Mucosa of gallbladder (tissue), 1 donor: ENCODE results near the gene WIF1. TPM values are rescaled to one million over a fixed set of nuclear protein-coding genes. Genes with fewer than 3 reads are reported as not detected.

ENCODE experiments used
- DNase-seq: peaks from one replicate; pipeline ENCODE4 v3.0.0-alpha.2; 2020; ENCODE audit warnings: low spot score
- total RNA-seq: library from RNA; stranded (reverse); gene quantifications from one replicate; pipeline ENCODE4 v1.2.1, GENCODE V29; 2021
- donor health status: DM: no; HTN: no; CAD: no.

Gene WIF1
- total RNA-seq, 1 donor from 2014 or later: 0.81 TPM

GRCh38 chr12:65121956-65122469 is 908 bp upstream of the WIF1 start:
- no peak for DNase-seq

GRCh38 chr12:65119063-65119462 is 2.0 kb downstream of the WIF1 start:
- no peak for DNase-seq

- DNase-seq: no peak
Observed at GRCh38 chr12:65113621-65114035, 7.5 kb downstream of the WIF1 start.

DNA sequence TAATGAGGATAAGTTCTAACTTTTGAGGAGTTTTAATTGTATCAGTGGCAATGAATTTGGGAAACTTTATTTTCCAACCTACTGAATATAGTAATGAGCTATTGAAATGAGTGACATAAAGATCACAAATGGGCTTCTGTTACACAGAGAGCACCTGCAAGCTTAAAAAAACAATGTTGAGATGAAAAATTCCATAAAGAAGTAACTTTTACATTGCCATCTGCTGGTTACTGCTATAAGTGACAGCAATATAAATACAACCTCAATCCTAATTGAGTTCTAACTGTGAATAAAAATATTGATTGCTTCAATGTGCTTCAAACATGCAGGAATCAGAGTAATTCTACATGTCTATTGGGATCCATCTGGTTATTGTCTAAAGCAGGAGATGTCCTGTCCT is 14.2 kb downstream of the WIF1 start:
- DNase-seq: no peak

GRCh38 chr12:65100140-65100539 is 21.0 kb downstream of the WIF1 start:
- no peak for DNase-seq

GRCh38 chr12:65099182-65099581 is 21.9 kb downstream of the WIF1 start:
- no peak for DNase-seq

GRCh38 chr12:65098364-65098763 is 22.7 kb downstream of the WIF1 start:
- no peak for DNase-seq

DNA sequence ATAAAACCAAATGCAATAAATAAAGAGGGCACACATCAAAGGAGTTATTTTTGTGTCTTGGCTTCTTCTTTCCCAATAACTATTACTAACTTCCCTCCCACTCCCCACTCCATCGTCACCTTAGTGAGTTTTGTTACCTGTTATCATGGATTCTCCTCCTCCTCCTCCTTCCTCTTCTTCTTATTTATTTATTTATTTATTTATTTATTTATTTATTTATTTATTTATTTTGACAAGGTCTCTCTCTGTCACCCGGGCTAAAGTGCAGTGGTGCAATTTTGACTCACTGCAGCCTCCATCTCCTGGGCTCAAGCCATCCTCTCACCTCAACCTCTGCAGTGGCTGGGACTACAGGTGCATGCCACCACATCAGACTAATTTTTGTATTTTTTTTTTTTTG is 26.4 kb downstream of the WIF1 start:
- DNase-seq: no peak

GRCh38 chr12:65093606-65094005 is 27.5 kb downstream of the WIF1 start:
- no peak for DNase-seq

GRCh38 chr12:65090461-65090860 is 30.6 kb downstream of the WIF1 start:
- DNase-seq: no peak

GRCh38 chr12:65086236-65086635 is 34.9 kb downstream of the WIF1 start:
- no peak for DNase-seq

GRCh38 chr12:65084579-65084978 is 36.5 kb downstream of the WIF1 start:
- no peak for DNase-seq

DNA sequence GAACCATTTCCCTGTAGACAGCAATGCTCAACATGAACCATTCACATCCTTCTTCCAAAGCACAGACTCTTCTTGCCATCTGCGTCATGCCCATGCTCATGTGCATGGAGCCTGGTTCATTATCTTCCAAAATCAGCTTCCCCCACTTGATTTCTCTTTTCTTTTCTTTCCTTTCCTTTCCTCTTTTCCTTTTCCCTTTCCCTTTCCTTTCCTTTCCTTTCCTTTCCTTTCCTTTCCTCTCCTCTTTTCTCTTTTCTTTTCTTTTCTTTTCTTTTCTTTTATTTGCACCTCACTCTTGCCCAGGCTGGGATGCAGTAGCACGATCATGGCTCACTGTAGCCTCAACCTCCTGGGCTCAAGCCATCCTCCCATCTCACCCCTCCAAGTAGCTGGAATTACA is 37.5 kb downstream of the WIF1 start:
- DNase-seq: no peak

DNA sequence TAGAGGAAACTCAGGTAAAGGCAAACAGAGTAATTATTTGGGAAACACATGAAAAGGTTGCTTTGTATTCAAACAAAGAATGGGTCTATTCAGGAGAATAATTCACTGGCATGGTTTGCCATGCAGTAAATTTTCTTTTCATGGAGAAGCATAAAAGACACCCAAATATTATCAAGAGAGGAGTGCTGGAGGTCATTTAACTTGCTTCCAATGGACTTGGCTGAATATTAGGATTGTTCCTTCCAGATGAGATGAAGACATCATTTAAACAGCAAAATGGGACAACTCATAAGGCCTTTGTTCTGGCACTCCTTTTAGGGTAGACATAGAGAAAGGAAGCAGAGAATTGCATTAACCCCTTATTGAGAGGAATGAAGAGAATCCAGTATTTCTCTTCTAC is 38.7 kb downstream of the WIF1 start:
- no peak for DNase-seq

DNA sequence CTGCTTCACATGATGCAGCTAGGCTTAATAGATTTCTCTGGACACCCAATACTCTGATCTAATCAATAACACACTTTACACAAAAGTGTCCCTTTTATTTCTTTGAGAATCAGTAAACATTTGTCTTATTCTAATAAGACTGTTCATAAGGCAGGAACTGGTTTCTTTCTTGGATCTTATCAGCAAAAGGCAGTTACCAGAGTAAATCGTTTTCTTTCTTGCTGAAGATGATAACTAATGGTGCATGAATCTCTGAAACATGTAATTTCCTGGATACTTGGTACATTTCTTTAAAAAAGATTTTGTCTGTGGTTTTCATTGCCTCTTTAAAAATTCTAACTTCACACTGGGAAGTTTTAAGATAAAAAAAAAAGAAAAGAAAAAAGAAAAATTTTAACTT is 39.6 kb downstream of the WIF1 start:
- no peak for DNase-seq

- no peak for DNase-seq
Observed at GRCh38 chr12:65074932-65075331, 46.2 kb downstream of the WIF1 start.

DNA sequence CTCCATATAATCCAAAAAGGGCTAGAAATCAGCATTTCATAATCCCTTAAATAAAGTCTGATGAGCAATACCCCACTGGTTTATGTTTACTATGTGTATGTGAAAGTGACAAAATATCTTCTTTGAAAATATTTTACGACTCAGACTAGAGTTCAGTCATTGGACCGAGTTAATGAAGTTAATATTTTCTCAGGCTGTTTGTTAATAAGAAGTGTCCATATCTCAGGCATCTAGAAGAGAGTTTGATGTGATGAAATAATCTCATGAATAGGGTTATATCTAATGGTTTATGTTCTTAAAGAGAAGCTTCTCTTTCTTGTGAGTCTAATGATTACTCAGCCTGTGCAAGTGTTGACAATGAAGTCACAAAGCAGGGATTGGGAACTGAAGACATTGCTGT is 51.8 kb downstream of the WIF1 start:
- DNase-seq: no peak

DNA sequence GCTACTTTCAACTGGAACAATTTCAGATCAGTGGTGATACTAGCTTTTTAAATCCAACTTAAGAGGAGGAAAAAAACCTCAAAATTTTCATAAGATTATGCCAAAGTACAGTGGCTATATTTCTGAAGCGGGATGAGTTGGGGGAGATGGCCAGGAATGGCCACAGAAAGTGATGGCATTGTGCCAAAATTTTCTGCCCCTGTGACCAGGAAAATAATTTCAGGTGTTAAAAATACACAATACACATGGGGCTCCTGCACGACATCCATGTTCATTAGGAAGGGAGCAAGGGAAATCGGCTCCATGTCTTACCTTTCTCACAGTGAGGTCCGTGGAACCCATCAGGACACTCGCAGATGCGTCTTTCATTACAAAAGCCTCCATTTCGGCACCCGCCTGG is 53.7 kb downstream of the WIF1 start:
- DNase-seq: no peak

DNA sequence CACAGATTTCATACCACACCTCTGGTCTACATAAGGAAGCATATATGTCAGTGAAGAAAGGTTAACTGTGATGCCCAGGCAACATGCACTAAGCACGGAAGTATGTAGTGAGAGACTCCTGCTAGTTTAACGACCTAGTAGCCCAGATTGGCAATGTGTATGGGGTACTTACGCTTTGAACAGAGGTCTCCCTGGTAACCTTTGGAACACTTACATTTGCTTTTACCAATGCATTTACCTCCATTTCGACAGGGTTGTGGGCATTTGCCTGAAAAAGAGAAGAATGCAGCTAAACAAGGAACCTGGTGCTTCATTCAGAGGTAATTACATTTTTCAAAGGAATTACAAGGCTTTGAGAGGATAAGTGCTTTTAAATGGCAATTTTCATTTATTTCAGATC is 65.2 kb downstream of the WIF1 start:
- no peak for DNase-seq

GRCh38 chr12:65051218-65051617 is 69.9 kb downstream of the WIF1 start:
- DNase-seq: no peak

GRCh38 chr12:65045269-65045668 is 75.8 kb downstream of the WIF1 start:
- no peak for DNase-seq

DNA sequence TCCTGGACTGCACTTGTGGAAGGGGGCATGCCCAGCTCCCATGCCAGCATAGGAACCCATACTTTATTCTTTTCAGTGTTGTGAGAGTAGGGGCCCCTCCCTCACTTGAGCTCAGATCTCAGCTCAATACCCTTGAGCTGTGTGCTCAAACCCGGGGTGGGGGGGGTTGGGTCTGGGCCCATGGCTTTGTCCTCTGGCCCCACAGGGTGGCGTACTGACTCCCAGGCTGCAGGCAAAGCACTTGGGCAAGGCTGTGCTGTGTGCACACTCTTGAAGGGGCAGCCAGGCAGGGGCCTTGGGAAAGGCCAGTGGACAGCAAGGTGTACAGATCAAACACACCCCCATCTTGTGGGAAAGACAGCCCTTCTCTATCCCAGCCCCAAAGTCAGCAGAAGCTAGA is 81.8 kb downstream of the WIF1 start:
- DNase-seq: no peak

GRCh38 chr12:65025136-65025535 is 96.0 kb downstream of the WIF1 start:
- no peak for DNase-seq

GRCh38 chr12:65023485-65023884 is 97.6 kb downstream of the WIF1 start:
- DNase-seq: no peak

DNA sequence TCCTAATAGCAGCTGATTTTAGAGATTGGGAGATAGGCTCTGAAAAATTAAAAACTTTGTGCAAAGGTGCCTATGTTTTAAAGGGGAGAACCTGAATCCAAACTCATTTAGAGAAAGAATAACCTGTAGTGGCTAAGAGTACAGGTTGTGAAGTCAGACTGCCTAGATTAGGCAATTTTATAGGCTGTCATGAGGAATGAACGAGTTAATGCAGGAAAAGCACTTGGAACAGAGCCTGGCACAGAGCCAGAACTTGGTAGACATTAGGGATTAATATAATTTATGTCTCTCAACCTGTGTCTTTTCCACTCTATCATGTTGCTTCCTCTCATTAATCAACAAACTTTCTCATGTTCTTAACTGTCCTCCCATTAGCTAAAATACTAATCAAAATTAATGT is 98.1 kb downstream of the WIF1 start:
- DNase-seq: no peak
